ENCODE results near the gene CLDN20. TPM values are rescaled to one million over a fixed set of nuclear protein-coding genes. Genes with fewer than 3 reads are reported as not detected.

CLDN20 gene
- total and polyA plus RNA-seq, 2 of the 4 experiments (the other 2 are of a cell fraction) = not detected

DNA sequence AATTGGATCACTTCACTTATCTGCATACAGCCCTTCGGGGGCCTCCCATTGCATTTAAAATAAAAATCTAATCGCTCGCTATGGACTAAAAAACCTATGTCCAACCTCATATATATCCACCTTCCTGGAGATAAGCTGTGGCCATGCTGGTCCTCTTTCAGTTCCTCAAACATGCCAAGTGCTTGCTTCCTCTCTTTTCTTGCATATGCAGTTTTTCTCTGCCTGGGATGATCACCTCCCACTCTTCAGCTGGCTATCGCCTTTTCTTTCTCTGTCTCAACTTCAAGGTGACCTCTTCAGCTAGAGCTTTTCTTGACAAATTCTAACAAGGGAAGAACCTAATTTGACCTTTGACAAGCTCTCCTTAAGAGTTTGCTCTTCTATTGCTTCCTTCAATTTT is 56.1 kb downstream of the CLDN20 start:
- no peaks in the 10 kb centered on the region for H3K4me1 ChIP-seq (ENCODE audit: control insufficient read depth, insufficient read depth, low read length)
- no peaks in the 10 kb centered on the region for H4K20me1 ChIP-seq (ENCODE audit: insufficient read depth, low read length)
- H3K4ac ChIP-seq (ENCODE audit: low read depth, low read length) = no peak overlapping the region
- ChIA-PET POLR2A (ENCODE audit: unreplicated experiment) (no interaction called here), CTCF (interaction anchor here (0.7 kb wide), 1 partner anchor 8 kb away, joined by 3 read pairs; no protein-coding TSS in a partner anchor)
- no peak for DNase-seq
- H4K8ac ChIP-seq (ENCODE audit: low read depth in 2 of 2, low read length in 2 of 2) = no peak overlapping the region
- no peaks in the 10 kb centered on the region for H3K9me1 ChIP-seq (ENCODE audit: insufficient read depth, low read length)
- intact Hi-C loops (cut with micrococcal nuclease) (loop anchor here (5.0 to 10.0 kb wide), 5 partner anchors 565 to 1705 kb away; no protein-coding TSS in a partner anchor), in situ Hi-C loops (cut with MboI; ENCODE audit: low sequenced_read_pairs) (loop anchor here (10.0 kb wide), 1 partner anchor 205 kb away; no protein-coding TSS in a partner anchor), dilution Hi-C loops (cut with HindIII; ENCODE audit: low sequenced_read_pairs, unreplicated experiment) (no loop called here)
- H4K91ac ChIP-seq (ENCODE audit: insufficient read depth, low read depth, low read length) = no peak overlapping the region
- no peak overlapping the region for H3K4me2 ChIP-seq (ENCODE audit: low read depth, low read length)
- no peak overlapping the region for H2AK5ac ChIP-seq (ENCODE audit: low read depth, low read length)
- H3K27ac ChIP-seq (ENCODE audit: insufficient read depth, low read length) = no peak overlapping the region
- no peak for TF ChIP-seq POLR2A (IDR thresholded peaks at IDR 0.05; ENCODE audit: low read depth, low read length)
- TF ChIP-seq, protein P1, sequence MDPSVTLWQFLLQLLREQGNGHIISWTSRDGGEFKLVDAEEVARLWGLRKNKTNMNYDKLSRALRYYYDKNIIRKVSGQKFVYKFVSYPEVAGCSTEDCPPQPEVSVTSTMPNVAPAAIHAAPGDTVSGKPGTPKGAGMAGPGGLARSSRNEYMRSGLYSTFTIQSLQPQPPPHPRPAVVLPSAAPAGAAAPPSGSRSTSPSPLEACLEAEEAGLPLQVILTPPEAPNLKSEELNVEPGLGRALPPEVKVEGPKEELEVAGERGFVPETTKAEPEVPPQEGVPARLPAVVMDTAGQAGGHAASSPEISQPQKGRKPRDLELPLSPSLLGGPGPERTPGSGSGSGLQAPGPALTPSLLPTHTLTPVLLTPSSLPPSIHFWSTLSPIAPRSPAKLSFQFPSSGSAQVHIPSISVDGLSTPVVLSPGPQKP (IDR thresholded peaks at IDR 0.05; ENCODE audit: borderline replicate concordance, low read depth, low read length) = no peak
- TF ChIP-seq RFX5 (IDR thresholded peaks at IDR 0.05; ENCODE audit: low read depth, low read length) = no peak
- TF ChIP-seq CEBPB (IDR thresholded peaks at IDR 0.05; ENCODE audit: low read depth, low read length) = no peak
- no peak for TF ChIP-seq MXI1 (IDR thresholded peaks at IDR 0.05; ENCODE audit: borderline replicate concordance, low read depth, low read length)
- TF ChIP-seq, protein P2, sequence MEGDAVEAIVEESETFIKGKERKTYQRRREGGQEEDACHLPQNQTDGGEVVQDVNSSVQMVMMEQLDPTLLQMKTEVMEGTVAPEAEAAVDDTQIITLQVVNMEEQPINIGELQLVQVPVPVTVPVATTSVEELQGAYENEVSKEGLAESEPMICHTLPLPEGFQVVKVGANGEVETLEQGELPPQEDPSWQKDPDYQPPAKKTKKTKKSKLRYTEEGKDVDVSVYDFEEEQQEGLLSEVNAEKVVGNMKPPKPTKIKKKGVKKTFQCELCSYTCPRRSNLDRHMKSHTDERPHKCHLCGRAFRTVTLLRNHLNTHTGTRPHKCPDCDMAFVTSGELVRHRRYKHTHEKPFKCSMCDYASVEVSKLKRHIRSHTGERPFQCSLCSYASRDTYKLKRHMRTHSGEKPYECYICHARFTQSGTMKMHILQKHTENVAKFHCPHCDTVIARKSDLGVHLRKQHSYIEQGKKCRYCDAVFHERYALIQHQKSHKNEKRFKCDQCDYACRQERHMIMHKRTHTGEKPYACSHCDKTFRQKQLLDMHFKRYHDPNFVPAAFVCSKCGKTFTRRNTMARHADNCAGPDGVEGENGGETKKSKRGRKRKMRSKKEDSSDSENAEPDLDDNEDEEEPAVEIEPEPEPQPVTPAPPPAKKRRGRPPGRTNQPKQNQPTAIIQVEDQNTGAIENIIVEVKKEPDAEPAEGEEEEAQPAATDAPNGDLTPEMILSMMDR (conservative IDR thresholded peaks at IDR 0.05; ENCODE audit: low read depth, low read length) = no peak
- no peak for TF ChIP-seq CHD1 (IDR thresholded peaks at IDR 0.05; ENCODE audit: low read depth, low read length)
- TF ChIP-seq SMC3 (IDR thresholded peaks at IDR 0.05; ENCODE audit: low read depth, low read length) = no peak
- TF ChIP-seq MAZ (IDR thresholded peaks at IDR 0.05; ENCODE audit: borderline replicate concordance, low read depth, low read length) = no peak
- TF ChIP-seq NFE2L2 (IDR thresholded peaks at IDR 0.05; ENCODE audit: low read depth, low read length) = no peak
- TF ChIP-seq FOS (IDR thresholded peaks at IDR 0.05; ENCODE audit: low read depth, low read length) = no peak
- TF ChIP-seq RCOR1 (IDR thresholded peaks at IDR 0.05; ENCODE audit: insufficient replicate concordance, low read length) = no peak
- TF ChIP-seq MAFK (IDR thresholded peaks at IDR 0.05; ENCODE audit: low read depth, low read length) = no peak
- no peak for TF ChIP-seq BHLHE40 (IDR thresholded peaks at IDR 0.05; ENCODE audit: low read depth, low read length)
- TF ChIP-seq, protein P3, sequence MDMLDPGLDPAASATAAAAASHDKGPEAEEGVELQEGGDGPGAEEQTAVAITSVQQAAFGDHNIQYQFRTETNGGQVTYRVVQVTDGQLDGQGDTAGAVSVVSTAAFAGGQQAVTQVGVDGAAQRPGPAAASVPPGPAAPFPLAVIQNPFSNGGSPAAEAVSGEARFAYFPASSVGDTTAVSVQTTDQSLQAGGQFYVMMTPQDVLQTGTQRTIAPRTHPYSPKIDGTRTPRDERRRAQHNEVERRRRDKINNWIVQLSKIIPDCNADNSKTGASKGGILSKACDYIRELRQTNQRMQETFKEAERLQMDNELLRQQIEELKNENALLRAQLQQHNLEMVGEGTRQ (IDR thresholded peaks at IDR 0.05; ENCODE audit: low read depth, low read length) = no peak
- TF ChIP-seq RAD21 (IDR thresholded peaks at IDR 0.05; ENCODE audit: low read length) = no peak
- H3K79me1 ChIP-seq (ENCODE audit: low read depth in 1 of 2, low read length in 2 of 2) = no peaks in the 10 kb centered on the region
- H4K5ac ChIP-seq (ENCODE audit: low read depth, low read length) = no peak overlapping the region
- 50% methylated on average over 1 of the region's 4 CpGs; no CpG with 5 or more reads in 1 of the 2 experiments for WGBS, 2 experiments (ENCODE audit: extremely low coverage in 2 of 2, insufficient read length in 1 of 2)
- H2BK15ac ChIP-seq (ENCODE audit: low read depth, low read length) = no peak overlapping the region
- no peak overlapping the region for H2BK120ac ChIP-seq (ENCODE audit: low read depth, low read length)
- H3K14ac ChIP-seq (replicated peaks; ENCODE audit: low read depth, low read length) = no peak overlapping the region
- no peak for ATAC-seq (ENCODE audit: low read depth)
- H3K36me3 ChIP-seq (ENCODE audit: control insufficient read depth, insufficient read depth, low read length) = no peaks in the 10 kb centered on the region
- H2BK20ac ChIP-seq (ENCODE audit: low read depth, low read length) = no peak overlapping the region
- H3K4me3 ChIP-seq (ENCODE audit: insufficient read depth, low read depth, low read length) = no peak overlapping the region
- H2BK5ac ChIP-seq (ENCODE audit: low read depth, low read length, poor library complexity, severe bottlenecking) = no peak overlapping the region
- no peak overlapping the region for H3K56ac ChIP-seq (ENCODE audit: extremely low read depth, insufficient read depth, low read length)
- no peak overlapping the region for H2AK9ac ChIP-seq (replicated peaks; ENCODE audit: low read depth, low read length, poor library complexity)
- H2AFZ ChIP-seq (replicated peaks; ENCODE audit: low read length, poor library complexity) = no peak overlapping the region
- BruUV-seq (replicated peaks) = no TSS peak
- no peaks in the 10 kb centered on the region for H3K9me3 ChIP-seq (ENCODE audit: control insufficient read depth, insufficient read depth, low read length)
- no peak overlapping the region for H3K18ac ChIP-seq (ENCODE audit: low read depth, low read length)
- no peaks in the 10 kb centered on the region for H3K27me3 ChIP-seq (ENCODE audit: control insufficient read depth, insufficient read depth, low read length)
- H3K23ac ChIP-seq (ENCODE audit: low read depth, low read length) = no peak overlapping the region
- H3K9ac ChIP-seq (ENCODE audit: low read depth, low read length) = no peak overlapping the region

Data from IMR-90 (cell line).